MCF 10A (cell line): ENCODE results near the gene KIF1A. TPM values are rescaled to one million over a fixed set of nuclear protein-coding genes. Genes with fewer than 3 reads are reported as not detected.

Source experiments
- BruUV-seq: library from RNA; stranded (reverse); fragments of 400-500 nt; replicated peaks from 2 replicates; lab custom pipeline; 2021; lab: Mats Ljungman, UMichigan
- CTCF ChIA-PET: fragments of 300-600 bp; sonication (Branson Sonifier 250); formaldehyde crosslinking; extraction: SDS; loops from one replicate; lab custom pipeline; 2021; ENCODE audit warnings: antibody characterized with exemption, inconsistent platforms; lab: Yijun Ruan, JAX
- POLR2A ChIA-PET: fragments of 300-600, 350-650 bp; sonication (Branson Sonifier 250); formaldehyde crosslinking; extraction: SDS; loops from one replicate; lab custom pipeline; 2020; ENCODE audit warnings: antibody characterized with exemption, inconsistent platforms; lab: Yijun Ruan, JAX
- DNase-seq: peaks from one replicate; pipeline ENCODE4 v3.0.0-alpha.2; 2018; ENCODE audit not compliant: unreplicated experiment
- H3K27ac Mint-ChIP-seq: one replicate; pipeline ENCODE4 v1.8.0; 2022; ENCODE audit warnings: mild to moderate bottlenecking, low read depth, mixed read lengths; ENCODE audit not compliant: unreplicated experiment
- H3K27me3 Mint-ChIP-seq: one replicate; pipeline ENCODE4 v1.8.0; 2022; ENCODE audit warnings: mixed read lengths; ENCODE audit not compliant: insufficient read depth, unreplicated experiment
- H3K36me3 Mint-ChIP-seq: one replicate; pipeline ENCODE4 v1.8.0; 2022; ENCODE audit warnings: mild to moderate bottlenecking, moderate library complexity, mixed read lengths; ENCODE audit not compliant: insufficient read depth, unreplicated experiment
- H3K4me1 Mint-ChIP-seq: one replicate; pipeline ENCODE4 v1.8.0; 2022; ENCODE audit warnings: mixed read lengths; ENCODE audit not compliant: insufficient read depth, unreplicated experiment
- H3K4me3 Mint-ChIP-seq: one replicate; pipeline ENCODE4 v1.8.0; 2022; ENCODE audit warnings: mild to moderate bottlenecking, moderate library complexity, mixed read lengths; ENCODE audit not compliant: unreplicated experiment
- H3K9me3 Mint-ChIP-seq: one replicate; pipeline ENCODE4 v1.8.0; 2022; ENCODE audit warnings: mixed read lengths; ENCODE audit not compliant: unreplicated experiment
- CTCF ChIP-seq: fragments of 200-600 bp; IDR thresholded peaks from one replicate; pipeline ENCODE4 v1.8.0; 2022; ENCODE audit warnings: antibody characterized with exemption, mild to moderate bottlenecking; ENCODE audit not compliant: unreplicated experiment
- intact Hi-C: fragments of 100-400 bp; cut with micrococcal nuclease; formaldehyde crosslinking; loops from 2 replicates; pipeline ENCODE4 v1.14.1; 2022
- total RNA-seq: library from RNA; stranded (reverse); gene quantifications from 2 replicates; pipeline ENCODE4 v1.2.3, GENCODE V29; 2022

Gene KIF1A
- total RNA-seq, 1 experiment from 2014 or later, result not detected

GRCh38 chr2:240782886-240783818 lies 36.9 kb downstream of the KIF1A start:
- peaks cover 7% of the 10 kb centered on the region for H3K27me3 Mint-ChIP-seq
- no peak for TF ChIP-seq CTCF
- intact Hi-C loops, result no loop called here
- H3K36me3 Mint-ChIP-seq, result no peaks in the 10 kb centered on the region
- H3K4me1 Mint-ChIP-seq, result no peaks in the 10 kb centered on the region
- H3K9me3 Mint-ChIP-seq, result no peaks in the 10 kb centered on the region
- no peak for DNase-seq
- POLR2A ChIA-PET, result no interaction called here
- CTCF ChIA-PET, result no interaction called here
- no peak overlapping the region for H3K27ac Mint-ChIP-seq
- no peak overlapping the region for H3K4me3 Mint-ChIP-seq
- BruUV-seq, result no TSS peak

- CTCF ChIA-PET, result interaction anchor here (0.6 kb wide), 1 partner anchor 141 kb away, joined by 3 read pairs; no protein-coding TSS in a partner anchor
- no TSS peak for BruUV-seq
- Mint-ChIP-seq H3K9me3 (no peaks in the 10 kb centered on the region), H3K27me3 (no peaks in the 10 kb centered on the region), H3K4me3 (no peak overlapping the region), H3K27ac (no peak overlapping the region), H3K4me1 (no peaks in the 10 kb centered on the region), H3K36me3 (no peaks in the 10 kb centered on the region)
- no peak for TF ChIP-seq CTCF
- intact Hi-C loops, result no loop called here
- no peak for DNase-seq
- POLR2A ChIA-PET, result no interaction called here
Observed at GRCh38 chr2:240782221-240782885, 37.7 kb downstream of the KIF1A start.

GRCh38 chr2:240781471-240782220 lies 38.4 kb downstream of the KIF1A start:
- Mint-ChIP-seq H3K27ac (no peak overlapping the region), H3K27me3 (no peaks in the 10 kb centered on the region), H3K36me3 (no peaks in the 10 kb centered on the region), H3K9me3 (no peaks in the 10 kb centered on the region), H3K4me1 (no peaks in the 10 kb centered on the region), H3K4me3 (no peak overlapping the region)
- POLR2A ChIA-PET, result no interaction called here
- intact Hi-C loops, result no loop called here
- no peak for TF ChIP-seq CTCF
- no TSS peak for BruUV-seq
- CTCF ChIA-PET, result interaction anchor here (0.6 kb wide), 1 partner anchor 140 kb away, joined by 3 read pairs; no protein-coding TSS in a partner anchor
- no peak for DNase-seq
